Measurements from ENCODE around the gene MZB1. TPM values are rescaled to one million over a fixed set of nuclear protein-coding genes. Genes with fewer than 3 reads are reported as not detected.

MZB1 gene
- polyA plus RNA-seq, 1 experiment = not detected

DNA sequence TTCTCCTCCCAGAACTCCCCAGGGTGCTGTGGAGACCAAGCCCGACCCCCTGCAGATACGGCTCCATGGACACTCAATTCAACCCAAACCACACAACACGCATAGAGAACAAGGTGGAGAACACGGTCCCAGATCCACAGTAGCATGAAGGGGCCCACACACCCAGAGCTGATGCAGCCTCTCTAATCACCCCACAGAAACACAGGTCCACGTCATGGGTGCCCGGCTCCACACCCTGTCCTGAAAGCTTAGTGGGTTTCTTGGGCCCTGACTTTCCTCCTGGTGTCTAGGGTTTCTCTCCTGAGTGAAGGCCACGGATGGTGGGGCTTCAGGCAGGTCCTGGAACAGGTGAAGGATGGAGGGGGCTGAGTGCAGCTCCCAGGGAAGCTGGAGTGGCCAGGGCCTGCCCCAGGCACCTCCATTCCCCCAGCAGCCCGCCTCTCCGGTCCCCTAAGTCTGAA, 5.1 kb downstream of the MZB1 start:
- CTCF ChIA-PET = no interaction called here
- no peak for DNase-seq (ENCODE audit: low read depth, low spot score)
- H3K27ac ChIP-seq (ENCODE audit: low read depth, low read length) = no peak overlapping the region
- TF ChIP-seq, protein P1, sequence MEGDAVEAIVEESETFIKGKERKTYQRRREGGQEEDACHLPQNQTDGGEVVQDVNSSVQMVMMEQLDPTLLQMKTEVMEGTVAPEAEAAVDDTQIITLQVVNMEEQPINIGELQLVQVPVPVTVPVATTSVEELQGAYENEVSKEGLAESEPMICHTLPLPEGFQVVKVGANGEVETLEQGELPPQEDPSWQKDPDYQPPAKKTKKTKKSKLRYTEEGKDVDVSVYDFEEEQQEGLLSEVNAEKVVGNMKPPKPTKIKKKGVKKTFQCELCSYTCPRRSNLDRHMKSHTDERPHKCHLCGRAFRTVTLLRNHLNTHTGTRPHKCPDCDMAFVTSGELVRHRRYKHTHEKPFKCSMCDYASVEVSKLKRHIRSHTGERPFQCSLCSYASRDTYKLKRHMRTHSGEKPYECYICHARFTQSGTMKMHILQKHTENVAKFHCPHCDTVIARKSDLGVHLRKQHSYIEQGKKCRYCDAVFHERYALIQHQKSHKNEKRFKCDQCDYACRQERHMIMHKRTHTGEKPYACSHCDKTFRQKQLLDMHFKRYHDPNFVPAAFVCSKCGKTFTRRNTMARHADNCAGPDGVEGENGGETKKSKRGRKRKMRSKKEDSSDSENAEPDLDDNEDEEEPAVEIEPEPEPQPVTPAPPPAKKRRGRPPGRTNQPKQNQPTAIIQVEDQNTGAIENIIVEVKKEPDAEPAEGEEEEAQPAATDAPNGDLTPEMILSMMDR (IDR thresholded peaks at IDR 0.05; ENCODE audit: low read depth, low read length) = no peak
- POLR2A ChIA-PET = no interaction called here
- no peaks in the 10 kb centered on the region; the same call in 1 of the 2 replicates for H3K9me3 ChIP-seq (ENCODE audit: control insufficient read depth, insufficient read depth, low read length)
- H3K27me3 ChIP-seq (ENCODE audit: control insufficient read depth, insufficient read depth, low read length) = no peaks in the 10 kb centered on the region
- H3K4me3 ChIP-seq (ENCODE audit: low read depth, low read length) = no peak overlapping the region

DNA sequence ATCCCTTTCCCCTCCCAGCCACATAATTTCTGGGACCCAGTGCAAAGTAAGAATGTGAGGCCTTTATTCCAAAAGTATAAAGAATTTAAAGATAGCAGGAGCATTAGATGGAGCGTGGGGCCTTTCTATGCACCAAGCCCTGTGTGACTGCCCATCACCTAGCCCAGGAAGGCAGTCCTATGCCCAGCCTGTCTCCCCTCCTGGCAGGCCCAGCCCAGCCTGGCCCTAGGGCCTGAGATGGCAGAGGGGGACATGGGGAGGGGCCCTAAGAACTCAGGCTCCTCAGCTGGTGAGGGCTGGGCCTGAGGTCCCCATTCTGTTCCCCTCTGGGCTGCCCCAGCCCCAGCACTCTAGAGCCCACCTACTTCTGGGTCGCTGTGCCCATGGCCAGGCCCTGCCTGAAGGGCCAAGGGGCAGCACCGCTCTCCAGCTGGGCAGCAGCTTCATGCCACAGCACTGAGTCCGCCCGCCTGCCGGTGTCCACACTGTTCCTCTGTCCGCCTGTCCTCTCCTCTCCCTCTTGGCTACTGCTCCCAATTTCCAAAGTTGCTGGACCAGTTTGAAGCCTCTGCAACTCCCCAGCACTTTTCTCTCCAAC, 5.6 kb downstream of the MZB1 start:
- TF ChIP-seq, protein P1 (IDR thresholded peaks at IDR 0.05; ENCODE audit: low read depth, low read length) = no peak
- ChIA-PET CTCF (no interaction called here), POLR2A (no interaction called here)
- Histone ChIP-seq H3K9me3 (ENCODE audit: control insufficient read depth, insufficient read depth, low read length) (no peaks in the 10 kb centered on the region; the same call in 1 of the 2 replicates), H3K27me3 (ENCODE audit: control insufficient read depth, insufficient read depth, low read length) (no peaks in the 10 kb centered on the region), H3K4me3 (ENCODE audit: low read depth, low read length) (no peak overlapping the region), H3K27ac (ENCODE audit: low read depth, low read length) (no peak overlapping the region)
- no peak for DNase-seq (ENCODE audit: low read depth, low spot score)

DNA sequence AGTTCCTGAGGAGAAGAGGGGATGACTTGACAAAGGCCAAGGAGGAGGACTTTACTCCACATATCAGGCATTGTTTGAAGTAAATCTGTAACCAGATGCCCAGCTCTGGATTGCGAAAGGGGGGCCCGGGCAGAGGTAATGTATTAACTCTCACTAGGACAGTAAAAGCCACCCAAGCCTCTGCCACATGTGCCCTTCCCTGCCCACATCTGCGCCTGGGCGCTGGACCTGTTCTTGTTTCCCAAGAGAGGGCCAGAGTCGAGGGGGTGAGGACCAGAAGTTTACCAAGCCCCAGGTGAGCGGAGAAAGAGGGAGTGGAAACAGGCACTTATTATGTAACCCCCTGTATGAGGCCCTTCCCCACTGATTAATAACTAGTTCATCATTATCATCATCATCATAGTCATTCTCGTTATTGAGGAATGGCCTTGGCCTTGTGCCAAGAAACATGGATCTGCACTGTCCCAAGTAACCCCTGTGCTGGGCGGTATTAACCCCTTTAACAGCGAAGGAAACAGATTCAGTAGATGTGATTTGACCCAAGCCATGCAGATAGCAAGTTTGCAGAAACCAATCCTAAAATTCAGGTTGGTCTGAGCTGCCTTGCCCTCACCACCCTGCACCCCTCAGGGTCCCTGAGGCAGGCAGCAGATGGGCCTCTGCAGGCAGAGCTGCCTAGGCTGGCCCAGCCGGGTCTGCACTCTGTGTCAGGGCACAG, 6.3 kb downstream of the MZB1 start, which contains the start of gene SLC23A1:
Gene SLC23A1 (minus strand): TSS at position 23 of the 718 bp plus-strand sequence. CDS start 44 bp downstream, outside the sequence.
- ChIA-PET CTCF (no interaction called here), POLR2A (no interaction called here)
- DNase-seq (ENCODE audit: low read depth, low spot score) = no peak

DNA sequence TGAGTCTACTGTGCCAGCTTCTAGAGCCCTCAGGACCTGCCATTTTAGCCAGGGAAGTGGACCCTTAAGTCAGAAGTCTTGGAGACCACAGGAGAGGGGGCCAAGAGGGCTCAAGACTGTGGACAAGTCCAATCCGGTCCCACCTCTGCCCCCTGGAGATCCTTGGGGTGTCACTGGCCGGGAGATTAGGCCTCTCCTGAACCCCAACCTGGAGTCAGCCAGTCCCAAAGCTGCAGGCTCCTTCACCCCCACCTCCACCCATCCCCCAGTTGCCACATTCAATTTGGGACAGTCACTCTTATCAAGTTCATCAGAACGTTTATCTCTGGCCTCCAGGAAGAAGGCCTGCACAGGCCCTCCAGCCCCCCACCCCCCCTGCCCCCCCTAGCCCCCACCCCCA, 6.9 kb downstream of the MZB1 start:
- TF ChIP-seq, protein P1 (IDR thresholded peaks at IDR 0.05; ENCODE audit: low read depth, low read length) = no peak
- ChIA-PET POLR2A (no interaction called here), CTCF (no interaction called here)
- Histone ChIP-seq H3K27ac (ENCODE audit: low read depth, low read length) (no peak overlapping the region), H3K4me3 (ENCODE audit: low read depth, low read length) (no peak overlapping the region), H3K27me3 (ENCODE audit: control insufficient read depth, insufficient read depth, low read length) (no peaks in the 10 kb centered on the region), H3K9me3 (ENCODE audit: control insufficient read depth, insufficient read depth, low read length) (no peaks in the 10 kb centered on the region; the same call in 1 of the 2 replicates)
- no peak for DNase-seq (ENCODE audit: low read depth, low spot score)

More for the DNA sequence above, 6.3 kb downstream of the MZB1 start, which contains the start of gene SLC23A1:
- no peaks in the 10 kb centered on the region for H3K9me3 ChIP-seq (ENCODE audit: control insufficient read depth, insufficient read depth, low read length)
- no peaks in the 10 kb centered on the region for H3K27me3 ChIP-seq (ENCODE audit: control insufficient read depth, insufficient read depth, low read length)
- H3K4me3 ChIP-seq (ENCODE audit: low read depth, low read length) = no peak within 1 kb of the TSS
- TF ChIP-seq, protein P1 (IDR thresholded peaks at IDR 0.05; ENCODE audit: low read depth, low read length) = no peak
- H3K27ac ChIP-seq (ENCODE audit: low read depth, low read length) = no peak within 1 kb of the TSS
